NCI-H2107 (cell line): Measurements from ENCODE around the gene TSPAN15.
"Not testable (repeated sequence)": the region's sequence is repeated elsewhere in the genome, so short reads cannot be mapped to it uniquely, and the experiment has no call there.

Experiments
- DNase-seq: peaks from one replicate; lab custom pipeline; 2025; lab: John Stamatoyannopoulos, UW

TSPAN15 gene

GRCh38 chr10:69488149-69488844 is 37.0 kb downstream of the TSPAN15 start:
- not testable (repeated sequence) for DNase-seq

DNA sequence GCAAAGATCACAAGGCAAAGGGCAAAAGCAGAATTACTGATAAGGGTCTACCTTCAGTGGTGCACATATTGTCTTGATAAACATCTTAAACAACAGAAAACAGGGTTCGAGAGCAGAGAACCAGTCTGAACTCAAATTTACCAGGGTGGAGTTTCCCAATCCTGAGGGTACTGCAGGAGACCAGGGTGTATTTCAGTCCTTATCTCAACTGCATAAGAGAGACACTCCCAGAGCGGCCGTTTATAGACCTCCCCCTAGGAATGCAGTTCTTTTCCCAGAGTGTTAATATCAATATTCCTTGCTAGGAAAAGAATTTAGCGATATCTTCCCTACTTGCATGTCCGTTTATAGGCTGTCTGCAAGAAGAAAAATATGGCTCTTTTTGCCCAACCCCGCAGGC is 37.6 kb downstream of the TSPAN15 start:
- DNase-seq: not testable (repeated sequence)

GRCh38 chr10:69489506-69490090 is 38.3 kb downstream of the TSPAN15 start:
- DNase-seq: no peak

DNA sequence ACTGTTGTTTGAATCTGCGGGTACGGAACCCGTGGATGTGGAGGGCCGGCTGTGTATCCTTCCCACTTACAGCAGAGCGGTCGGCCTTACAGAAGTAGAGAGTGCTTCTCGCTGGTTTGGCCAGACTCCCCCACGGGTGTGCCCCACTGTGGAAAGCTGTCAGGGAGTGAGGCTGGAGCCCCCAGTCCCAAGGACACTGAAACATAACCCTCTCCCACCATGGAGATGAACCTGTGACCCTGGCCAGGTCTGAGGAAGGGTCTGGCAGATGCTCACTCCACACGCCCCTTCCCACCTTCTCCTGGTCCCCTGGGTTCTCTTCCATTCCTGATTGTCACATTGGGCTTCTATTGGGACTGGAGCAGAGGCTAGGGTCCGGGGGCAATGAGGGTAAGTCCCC is 39.6 kb downstream of the TSPAN15 start:
- no peak for DNase-seq

DNA sequence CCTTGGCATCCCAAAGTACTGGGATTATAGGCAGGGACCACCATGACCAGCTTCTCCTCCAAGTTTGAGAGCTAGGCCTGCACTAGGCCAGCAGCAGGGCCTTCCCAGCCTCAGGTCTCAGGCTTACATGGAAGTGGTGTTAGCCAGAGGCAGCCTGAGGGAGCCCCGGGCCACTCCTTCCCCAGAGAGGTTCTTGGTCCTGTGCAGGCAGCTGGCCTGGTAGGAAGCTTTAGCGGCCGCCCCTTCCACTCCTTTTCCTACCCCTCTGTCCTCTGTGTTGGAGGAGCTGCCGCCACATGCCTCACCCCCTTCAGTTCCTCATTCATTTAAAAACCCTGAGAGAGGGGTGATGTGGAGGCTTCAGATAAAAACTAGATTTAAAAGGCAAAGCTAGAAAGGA is 40.3 kb downstream of the TSPAN15 start:
- DNase-seq: no peak

GRCh38 chr10:69492091-69492745 is 41.0 kb downstream of the TSPAN15 start:
- no peak for DNase-seq

DNA sequence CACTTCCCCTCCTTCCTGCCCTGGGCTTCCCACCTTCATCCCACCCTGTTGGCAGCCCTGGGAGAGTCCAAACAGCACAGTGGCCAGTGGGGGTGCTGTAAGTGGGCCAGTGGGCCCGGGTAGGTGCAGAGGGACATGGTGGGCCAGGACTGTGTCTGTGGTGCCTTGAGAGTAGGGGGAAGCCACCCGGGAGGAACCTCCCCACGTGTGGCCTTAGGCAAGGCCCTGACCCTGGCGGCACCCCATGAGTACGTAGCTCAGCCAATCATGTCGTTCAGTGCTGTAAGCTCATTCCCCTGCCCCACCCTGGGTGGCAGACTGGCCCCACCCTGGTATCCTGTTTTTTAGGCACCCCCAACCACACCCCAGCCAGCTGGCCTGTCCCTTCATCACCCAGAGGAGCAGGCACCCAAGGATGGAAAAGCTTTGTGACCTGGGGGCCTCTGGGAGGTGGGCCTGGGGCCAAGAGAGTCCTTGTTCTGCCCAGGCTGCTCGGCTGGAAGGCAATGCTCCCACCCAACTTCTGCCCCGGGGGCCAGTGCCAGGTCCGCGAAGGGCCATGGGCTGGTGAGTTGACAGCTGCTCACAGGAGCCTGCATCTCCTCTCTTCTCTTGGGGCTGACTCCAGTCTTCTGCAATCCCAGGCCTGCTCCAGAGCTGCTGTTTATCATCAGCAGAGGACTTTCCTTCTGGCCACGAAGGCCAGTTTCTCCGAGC is 41.6 kb downstream of the TSPAN15 start:
- no peak for DNase-seq

- no peak for DNase-seq
These were observed 43.6 kb downstream of the TSPAN15 start for GRCh38 chr10:69494626-69495558.

- DNase-seq: no peak
These were observed 44.4 kb downstream of the TSPAN15 start for GRCh38 chr10:69495666-69496065.

GRCh38 chr10:69496352-69497230 is 45.3 kb downstream of the TSPAN15 start:
- no peak for DNase-seq

DNA sequence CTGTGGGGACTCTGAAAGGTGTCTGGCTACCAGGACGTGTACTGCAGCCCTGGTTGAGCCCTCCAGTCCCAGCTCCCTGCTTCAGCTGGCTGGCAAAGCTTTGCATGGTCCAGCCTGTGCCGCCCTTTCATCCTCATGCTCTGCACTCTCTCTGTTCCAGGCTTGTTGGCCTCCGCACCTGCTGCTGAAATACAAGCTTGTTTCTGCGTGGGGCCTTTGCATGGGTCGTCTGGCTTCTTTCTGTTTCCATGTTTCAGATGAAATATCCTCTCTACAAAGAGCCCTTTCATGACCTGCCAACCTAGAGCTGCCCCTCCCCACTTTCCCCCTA is 45.9 kb downstream of the TSPAN15 start:
- no peak for DNase-seq

GRCh38 chr10:69497611-69498390 is 46.5 kb downstream of the TSPAN15 start:
- no peak for DNase-seq

DNA sequence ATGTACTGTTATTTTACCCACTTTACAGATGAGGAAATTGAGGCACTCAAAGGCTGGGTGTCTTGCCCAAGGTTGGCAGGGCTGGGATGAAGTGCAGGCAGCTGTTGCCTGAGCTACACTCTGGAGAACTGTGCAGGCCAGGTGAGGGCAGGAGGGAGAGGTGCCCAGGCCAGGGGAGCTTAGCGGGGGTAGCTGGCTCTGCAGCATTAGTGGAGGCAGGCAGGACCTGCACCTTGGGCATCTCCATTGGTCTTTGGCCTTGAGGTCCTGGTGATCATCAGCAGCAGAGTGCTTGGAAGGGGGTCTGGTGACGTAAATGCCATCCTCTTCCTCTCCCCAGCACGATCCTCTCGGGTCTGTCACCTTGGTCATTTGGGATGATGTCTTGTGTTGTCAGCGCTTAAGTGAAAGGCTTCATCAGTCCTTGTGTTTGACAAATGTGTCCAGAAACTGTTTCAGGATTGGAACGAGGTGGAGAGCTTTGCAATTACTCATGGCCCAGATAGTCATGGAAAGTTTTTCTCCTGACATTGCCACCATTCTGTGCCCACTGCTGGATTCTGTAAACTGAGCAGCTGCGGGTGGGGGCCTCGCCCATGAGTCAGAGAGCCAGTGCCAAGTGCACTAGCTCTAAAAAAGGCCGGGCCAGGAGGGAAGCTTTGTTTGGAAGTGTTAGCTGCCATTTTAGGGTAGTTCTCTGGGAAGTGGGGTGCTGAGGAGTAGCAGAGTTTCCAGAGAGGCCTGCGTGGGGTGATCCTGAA is 47.6 kb downstream of the TSPAN15 start:
- DNase-seq: no peak

GRCh38 chr10:69499726-69500689 is 48.7 kb downstream of the TSPAN15 start:
- DNase-seq: no peak

GRCh38 chr10:69500864-69501468 is 49.7 kb downstream of the TSPAN15 start:
- DNase-seq: no peak

- no peak for DNase-seq
These were observed 50.4 kb downstream of the TSPAN15 start for GRCh38 chr10:69501657-69502056.

DNA sequence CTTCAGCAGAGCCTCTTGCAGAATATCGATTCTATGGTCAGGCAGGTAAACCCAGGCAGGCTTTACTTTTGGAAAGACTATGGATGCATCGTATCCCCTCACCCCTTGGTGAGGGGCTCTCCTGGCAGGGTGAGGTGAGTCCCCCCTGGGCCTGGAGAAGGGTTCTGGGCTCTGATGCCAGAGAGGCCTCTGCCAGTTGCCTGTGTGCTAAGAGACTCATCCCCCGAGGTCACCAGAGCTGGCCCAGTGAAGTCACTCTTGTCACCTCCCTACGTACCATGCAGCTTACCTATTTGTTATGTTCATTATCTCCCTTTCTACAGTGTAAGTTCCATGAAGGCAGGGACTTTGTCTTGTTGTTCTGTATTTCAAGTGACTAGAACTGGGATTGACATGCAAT is 51.3 kb downstream of the TSPAN15 start:
- DNase-seq: no peak
